Tibial artery (tissue), 4 donors: Measurements from ENCODE around the gene THUMPD2.

ENCODE experiments used
- DNase-seq, 2 donors: peaks; one replicate each; pipeline ENCODE4 v3.0.0-alpha.2; 2019
- H3K27ac ChIP-seq, 2 donors: fragments of 200-600 bp; sonication (generic) in 1 of 2; 1 replicate in 1 of 2; 2 replicates in 1 of 2; pipeline ENCODE4 v1.5.1; 2018 to 2019; ENCODE audit warnings: mild to moderate bottlenecking in 1 of 2
- H3K27me3 ChIP-seq, 2 donors: fragments of 200-600 bp; sonication (generic) in 1 of 2; one replicate each; pipeline versions ENCODE4 v1.5.1 to v1.6.0; 2016 to 2019
- H3K36me3 ChIP-seq, 3 donors: fragments of 200-600 bp; sonication (generic) in 2 of 3; one replicate each; pipeline ENCODE4 v1.5.1; 2016 to 2019; ENCODE audit warnings: mild to moderate bottlenecking in 2 of 3
- H3K4me1 ChIP-seq, 4 donors: fragments of 200-600 bp; sonication (generic) in 2 of 4; 1 replicate in 3 of 4; 2 replicates in 1 of 4; pipeline ENCODE4 v1.5.1; 2016 to 2019
- H3K4me3 ChIP-seq, 2 donors: fragments of 200-600 bp; sonication (generic) in 1 of 2; 1 replicate in 1 of 2; 2 replicates in 1 of 2; pipeline ENCODE4 v1.5.1; 2018 to 2019; ENCODE audit warnings: mild to moderate bottlenecking in 2 of 2
- H3K9me3 ChIP-seq, 3 donors: fragments of 200-600 bp; sonication (generic) in 1 of 3; one replicate each; pipeline ENCODE4 v1.5.1; 2016 to 2019
- intact Hi-C: fragments of 100-400 bp; cut with DNase I; formaldehyde crosslinking; loops from one replicate; pipeline ENCODE4 v1.15.0; 2023; ENCODE audit warnings: low total_unique reads
- TF ChIP-seq, protein P1 (sequence below), 2 experiments: fragments of 200-600 bp in 1 of 2; fragments of 450-650 bp in 1 of 2; IDR thresholded peaks; one replicate each; pipeline ENCODE4 v1.5.1; 2017 to 2019; ENCODE audit warnings: antibody characterized with exemption in 2 of 2, mild to moderate bottlenecking in 1 of 2, moderate library complexity in 1 of 2

Gene THUMPD2, protein sequence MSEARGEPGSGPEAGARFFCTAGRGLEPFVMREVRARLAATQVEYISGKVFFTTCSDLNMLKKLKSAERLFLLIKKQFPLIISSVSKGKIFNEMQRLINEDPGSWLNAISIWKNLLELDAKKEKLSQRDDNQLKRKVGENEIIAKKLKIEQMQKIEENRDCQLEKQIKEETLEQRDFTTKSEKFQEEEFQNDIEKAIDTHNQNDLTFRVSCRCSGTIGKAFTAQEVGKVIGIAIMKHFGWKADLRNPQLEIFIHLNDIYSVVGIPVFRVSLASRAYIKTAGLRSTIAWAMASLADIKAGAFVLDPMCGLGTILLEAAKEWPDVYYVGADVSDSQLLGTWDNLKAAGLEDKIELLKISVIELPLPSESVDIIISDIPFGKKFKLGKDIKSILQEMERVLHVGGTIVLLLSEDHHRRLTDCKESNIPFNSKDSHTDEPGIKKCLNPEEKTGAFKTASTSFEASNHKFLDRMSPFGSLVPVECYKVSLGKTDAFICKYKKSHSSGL

DNA sequence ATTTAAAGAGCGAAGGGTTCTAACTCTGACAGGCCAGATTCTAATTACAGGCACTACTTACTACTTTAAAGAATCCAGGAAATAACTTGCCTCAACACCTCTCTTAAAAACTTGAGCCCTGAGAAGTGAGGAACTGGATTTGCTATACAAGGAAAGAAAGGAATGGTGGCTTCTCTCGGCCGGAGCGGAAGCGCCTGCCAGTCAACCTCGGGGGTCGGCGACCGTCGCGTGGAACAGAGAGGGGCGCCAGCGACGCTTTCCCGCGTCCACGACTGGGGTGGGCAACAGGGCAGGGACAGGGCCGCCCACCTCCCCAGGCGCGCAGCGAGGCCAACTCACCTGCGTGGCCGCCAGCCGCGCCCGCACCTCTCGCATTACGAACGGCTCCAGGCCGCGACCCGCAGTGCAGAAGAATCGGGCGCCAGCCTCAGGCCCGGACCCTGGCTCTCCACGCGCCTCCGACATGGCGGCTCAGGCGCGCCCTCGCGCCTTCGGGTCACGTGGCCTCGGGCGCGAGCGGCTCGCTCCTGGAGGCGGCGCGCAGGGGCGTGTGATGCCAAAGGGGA, at the start of gene THUMPD2:
Gene THUMPD2, minus strand, starts transcription at position 484 of the 566 bp plus-strand sequence. Its CDS starts 19 bp downstream, at position 465.
- Histone ChIP-seq H3K27me3 (no peaks in the 10 kb centered on the region), H3K4me3 (peak within 1 kb of the TSS; percentile 82 to 96), H3K36me3 (no peaks in the 10 kb centered on the region), H3K4me1 (peaks cover 0 to 53% (median 17%) of the 10 kb centered on the region in 4 donors), H3K9me3 (no peaks in the 10 kb centered on the region), H3K27ac (peak within 1 kb of the TSS; percentile 88 to 95)
- DNase-seq, result peak; percentile 66 to 78
- TF ChIP-seq, protein P1, sequence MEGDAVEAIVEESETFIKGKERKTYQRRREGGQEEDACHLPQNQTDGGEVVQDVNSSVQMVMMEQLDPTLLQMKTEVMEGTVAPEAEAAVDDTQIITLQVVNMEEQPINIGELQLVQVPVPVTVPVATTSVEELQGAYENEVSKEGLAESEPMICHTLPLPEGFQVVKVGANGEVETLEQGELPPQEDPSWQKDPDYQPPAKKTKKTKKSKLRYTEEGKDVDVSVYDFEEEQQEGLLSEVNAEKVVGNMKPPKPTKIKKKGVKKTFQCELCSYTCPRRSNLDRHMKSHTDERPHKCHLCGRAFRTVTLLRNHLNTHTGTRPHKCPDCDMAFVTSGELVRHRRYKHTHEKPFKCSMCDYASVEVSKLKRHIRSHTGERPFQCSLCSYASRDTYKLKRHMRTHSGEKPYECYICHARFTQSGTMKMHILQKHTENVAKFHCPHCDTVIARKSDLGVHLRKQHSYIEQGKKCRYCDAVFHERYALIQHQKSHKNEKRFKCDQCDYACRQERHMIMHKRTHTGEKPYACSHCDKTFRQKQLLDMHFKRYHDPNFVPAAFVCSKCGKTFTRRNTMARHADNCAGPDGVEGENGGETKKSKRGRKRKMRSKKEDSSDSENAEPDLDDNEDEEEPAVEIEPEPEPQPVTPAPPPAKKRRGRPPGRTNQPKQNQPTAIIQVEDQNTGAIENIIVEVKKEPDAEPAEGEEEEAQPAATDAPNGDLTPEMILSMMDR (IDR thresholded peaks at IDR 0.05), result no peak
- intact Hi-C loops, result loop anchor here (10.0 kb wide), 1 partner anchor 654 kb away; the partner anchor contains the start of gene SOS1

DNA sequence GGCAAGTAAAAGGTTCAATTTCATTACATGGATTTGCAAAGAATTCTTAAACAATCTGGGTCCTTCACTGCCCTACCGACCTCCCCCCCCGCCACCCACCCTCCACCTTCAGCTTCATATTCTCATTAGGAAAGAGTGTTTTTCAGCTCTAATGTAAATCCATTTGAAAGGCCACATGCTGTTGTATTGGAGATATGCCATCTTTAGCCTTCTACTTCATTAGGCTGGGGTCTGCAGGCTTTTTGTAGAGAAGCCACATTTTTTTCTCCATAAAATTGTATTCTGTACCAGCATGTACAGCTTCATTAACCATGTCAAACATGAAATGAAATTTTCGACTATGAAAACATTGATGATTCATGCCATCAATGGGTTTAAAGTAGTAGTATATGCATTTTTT, 42.8 kb upstream of the THUMPD2 start:
- no peaks in the 10 kb centered on the region for H3K27me3 ChIP-seq
- TF ChIP-seq, protein P1 (IDR thresholded peaks at IDR 0.05), result no peak
- intact Hi-C loops, result no loop called here
- no peak overlapping the region for H3K27ac ChIP-seq
- no peaks in the 10 kb centered on the region for H3K4me1 ChIP-seq
- no peak for DNase-seq
- no peaks in the 10 kb centered on the region for H3K9me3 ChIP-seq
- no peaks in the 10 kb centered on the region for H3K36me3 ChIP-seq
- no peak overlapping the region for H3K4me3 ChIP-seq

DNA sequence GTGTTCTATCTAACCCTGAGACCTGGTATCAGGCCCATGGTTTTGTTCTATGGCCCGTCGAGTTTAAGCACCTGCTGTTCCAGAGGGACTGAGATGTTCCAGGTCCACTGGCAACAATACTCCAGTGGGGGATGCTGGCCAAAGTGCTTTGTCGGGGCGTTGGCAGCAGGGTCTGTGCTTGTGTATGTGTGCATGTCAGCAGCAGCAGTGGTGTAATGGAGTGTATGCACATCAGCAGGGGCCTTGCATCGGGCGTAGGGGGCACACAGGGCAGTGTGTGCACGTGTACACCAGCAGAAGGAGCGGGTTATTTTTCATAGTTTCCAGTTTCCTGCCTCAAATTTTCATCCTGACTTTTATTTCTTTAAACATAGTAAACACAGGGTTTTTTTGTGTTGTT, 37.8 kb upstream of the THUMPD2 start:
- TF ChIP-seq, protein P1 (IDR thresholded peaks at IDR 0.05), result no peak
- no peak overlapping the region for H3K27ac ChIP-seq
- no peak for DNase-seq
- intact Hi-C loops, result no loop called here
- H3K4me3 ChIP-seq, result no peak overlapping the region
- no peaks in the 10 kb centered on the region for H3K27me3 ChIP-seq
- no peaks in the 10 kb centered on the region for H3K9me3 ChIP-seq
- no peaks in the 10 kb centered on the region for H3K36me3 ChIP-seq
- no peaks in the 10 kb centered on the region for H3K4me1 ChIP-seq

DNA sequence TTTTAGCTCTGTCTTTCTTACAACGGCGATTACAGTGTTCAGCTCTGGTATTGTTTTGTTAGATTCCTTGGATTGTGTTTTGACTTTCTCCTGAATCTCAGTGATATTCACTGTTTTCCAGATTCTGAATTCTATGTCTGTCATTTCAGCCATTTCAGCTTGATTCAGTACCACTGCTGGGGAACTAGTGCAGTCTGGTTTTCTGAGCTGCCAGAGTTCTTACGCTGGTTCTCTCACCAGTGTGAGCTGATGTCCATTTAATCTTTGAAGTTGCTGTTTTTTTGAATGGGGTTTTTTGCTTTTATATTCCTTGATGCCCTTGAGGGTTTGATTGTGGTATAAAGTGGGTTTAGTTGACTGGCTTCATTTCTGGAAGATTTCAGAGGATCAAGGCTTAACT, 37.4 kb upstream of the THUMPD2 start:
- no peak overlapping the region for H3K27ac ChIP-seq
- no peak overlapping the region for H3K4me3 ChIP-seq
- TF ChIP-seq, protein P1 (IDR thresholded peaks at IDR 0.05), result no peak
- DNase-seq, result no peak
- H3K4me1 ChIP-seq, result no peaks in the 10 kb centered on the region
- no peaks in the 10 kb centered on the region for H3K27me3 ChIP-seq
- H3K36me3 ChIP-seq, result no peaks in the 10 kb centered on the region
- no peaks in the 10 kb centered on the region for H3K9me3 ChIP-seq
- intact Hi-C loops, result no loop called here

DNA sequence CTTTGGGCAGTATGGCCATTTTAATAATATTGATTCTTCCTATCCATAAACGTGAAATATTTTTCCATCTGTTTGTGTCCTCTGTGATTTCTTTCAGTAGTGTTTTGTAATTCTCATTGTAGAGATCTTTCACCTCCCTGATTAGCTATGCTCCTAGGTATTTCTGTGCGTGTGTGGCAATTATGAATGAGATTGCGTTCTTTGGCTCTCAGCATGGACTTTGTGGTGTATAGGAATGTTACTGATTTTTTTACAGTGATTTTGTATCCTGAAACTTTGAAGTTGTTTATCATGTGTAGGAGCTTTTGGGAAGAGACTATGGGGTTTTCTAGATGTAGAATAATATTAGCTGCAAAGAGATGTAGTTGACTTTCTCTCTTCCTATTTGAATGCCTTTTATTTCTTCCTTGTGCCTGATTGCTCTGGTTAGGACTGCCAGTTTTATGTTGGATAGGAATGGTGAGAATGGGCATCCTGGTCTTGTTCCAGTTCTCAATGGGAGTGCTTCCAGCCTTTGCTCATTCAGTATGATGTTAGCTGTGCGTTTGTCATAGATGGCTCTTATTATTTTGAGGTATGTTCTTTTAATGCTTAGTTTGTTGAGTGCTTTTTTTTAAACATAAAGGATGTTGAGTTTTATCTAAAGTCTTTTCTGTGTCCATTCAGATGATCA, 27.0 kb upstream of the THUMPD2 start:
- TF ChIP-seq, protein P1 (IDR thresholded peaks at IDR 0.05), result no peak
- no peak for DNase-seq
- H3K27me3 ChIP-seq, result no peaks in the 10 kb centered on the region
- H3K4me3 ChIP-seq, result no peak overlapping the region
- H3K4me1 ChIP-seq, result peaks cover 0 to 3% (median 0%) of the 10 kb centered on the region in 4 donors
- H3K27ac ChIP-seq, result no peak overlapping the region
- H3K36me3 ChIP-seq, result no peaks in the 10 kb centered on the region
- intact Hi-C loops, result no loop called here
- peaks cover 0 to 19% (median 10%) of the 10 kb centered on the region in 3 donors for H3K9me3 ChIP-seq
